Measurements from ENCODE around the gene CCDC124. TPM values are rescaled to one million over a fixed set of nuclear protein-coding genes. Genes with fewer than 3 reads are reported as not detected.
"Not testable (repeated sequence)": the region's sequence is repeated elsewhere in the genome, so short reads cannot be mapped to it uniquely, and the experiment has no call there.

Gene CCDC124
- total RNA-seq, 2 donors from 2014 or later: 45.2 to 122 TPM

- Histone ChIP-seq H3K9me3 (no peaks in the 10 kb centered on the region), H3K9ac (ENCODE audit: low read depth in 2 of 2, low read length in 2 of 2) (no peak overlapping the region), H3K27me3 (no peaks in the 10 kb centered on the region), H3K27ac (no peak overlapping the region), H3K4me3 (no peak overlapping the region), H3K36me3 (no peaks in the 10 kb centered on the region), H3K4me1 (no peaks in the 10 kb centered on the region)
- intact Hi-C loops (cut with DNase I): no loop called here
- no peak for TF ChIP-seq CTCF (IDR thresholded peaks at IDR 0.05)
- DNase-seq: no peak
Observed at GRCh38 chr19:17910791-17911360, 21.9 kb upstream of the CCDC124 start.

GRCh38 chr19:17915940-17916593, 16.7 kb upstream of the CCDC124 start:
- no peak for TF ChIP-seq CTCF (IDR thresholded peaks at IDR 0.05)
- no peaks in the 10 kb centered on the region for H3K27me3 ChIP-seq
- intact Hi-C loops (cut with DNase I): no loop called here
- peak; percentile 25 for DNase-seq
- H3K36me3 ChIP-seq: no peaks in the 10 kb centered on the region
- H3K9ac ChIP-seq (ENCODE audit: low read depth in 2 of 2, low read length in 2 of 2): no peak overlapping the region
- H3K27ac ChIP-seq: no peak overlapping the region
- H3K4me3 ChIP-seq: no peak overlapping the region
- no peaks in the 10 kb centered on the region for H3K4me1 ChIP-seq
- no peaks in the 10 kb centered on the region for H3K9me3 ChIP-seq

GRCh38 chr19:17918151-17918550, 14.7 kb upstream of the CCDC124 start:
- H3K4me1 ChIP-seq; H3K27me3 ChIP-seq; H3K36me3 ChIP-seq; H3K4me3 ChIP-seq; intact Hi-C loops (cut with DNase I); H3K27ac ChIP-seq; H3K9me3 ChIP-seq; DNase-seq; H3K9ac ChIP-seq (ENCODE audit: low read depth in 2 of 2, low read length in 2 of 2): not testable (repeated sequence)

- H3K27ac ChIP-seq; H3K9me3 ChIP-seq; DNase-seq; H3K27me3 ChIP-seq; H3K4me1 ChIP-seq; H3K4me3 ChIP-seq; H3K36me3 ChIP-seq; intact Hi-C loops (cut with DNase I); H3K9ac ChIP-seq (ENCODE audit: low read depth in 2 of 2, low read length in 2 of 2): not testable (repeated sequence)
Observed at GRCh38 chr19:17919122-17919521, 13.7 kb upstream of the CCDC124 start.

- intact Hi-C loops (cut with DNase I): no loop called here
Observed at GRCh38 chr19:17920527-17920926, 12.3 kb upstream of the CCDC124 start.

GRCh38 chr19:17922138-17922537, 10.7 kb upstream of the CCDC124 start:
- no peaks in the 10 kb centered on the region for H3K27me3 ChIP-seq
- H3K27ac ChIP-seq: no peak overlapping the region
- TF ChIP-seq CTCF (IDR thresholded peaks at IDR 0.05): no peak
- no peak overlapping the region for H3K9ac ChIP-seq (ENCODE audit: low read depth in 2 of 2, low read length in 2 of 2)
- no peak for DNase-seq
- intact Hi-C loops (cut with DNase I): no loop called here
- H3K36me3 ChIP-seq: no peaks in the 10 kb centered on the region
- no peaks in the 10 kb centered on the region for H3K9me3 ChIP-seq
- H3K4me3 ChIP-seq: no peak overlapping the region
- no peaks in the 10 kb centered on the region for H3K4me1 ChIP-seq

More at GRCh38 chr19:17920527-17920926, 12.3 kb upstream of the CCDC124 start:
- no peak for DNase-seq
- no peaks in the 10 kb centered on the region for H3K36me3 ChIP-seq
- no peak overlapping the region for H3K4me3 ChIP-seq
- TF ChIP-seq CTCF (IDR thresholded peaks at IDR 0.05): no peak
- no peaks in the 10 kb centered on the region for H3K9me3 ChIP-seq
- H3K4me1 ChIP-seq: no peaks in the 10 kb centered on the region
- no peak overlapping the region for H3K9ac ChIP-seq (ENCODE audit: low read depth in 2 of 2, low read length in 2 of 2)
- no peak overlapping the region for H3K27ac ChIP-seq
- no peaks in the 10 kb centered on the region for H3K27me3 ChIP-seq
